Activated CD8-positive, alpha-beta memory T cell treated with anti-CD3 and anti-CD28 coated beads, Interleukin-2, amount 50 U/mL, for 1 hour (primary cell): ENCODE data around the gene MS4A15.
"Not testable (repeated sequence)": the region's sequence is repeated elsewhere in the genome, so short reads cannot be mapped to it uniquely, and the experiment has no call there.

ENCODE experiments used
- DNase-seq: peaks from one replicate; pipeline ENCODE4 v3.0.0-alpha.2; 2020; ENCODE audit errors: extremely low read depth

Gene MS4A15

GRCh38 chr11:60809249-60809648 lies 52.6 kb downstream of the MS4A15 start:
- DNase-seq: no peak

GRCh38 chr11:60809691-60810090 lies 53.0 kb downstream of the MS4A15 start:
- no peak for DNase-seq

GRCh38 chr11:60810151-60810550 lies 53.5 kb downstream of the MS4A15 start:
- no peak for DNase-seq

GRCh38 chr11:60810569-60810968 lies 53.9 kb downstream of the MS4A15 start:
- DNase-seq: no peak

- DNase-seq: no peak
Measured at GRCh38 chr11:60813324-60813723, 56.7 kb downstream of the MS4A15 start.

GRCh38 chr11:60814112-60814511 lies 57.4 kb downstream of the MS4A15 start:
- DNase-seq: no peak

GRCh38 chr11:60816590-60817157 lies 60.0 kb downstream of the MS4A15 start:
- DNase-seq: no peak

- no peak for DNase-seq
Measured at GRCh38 chr11:60818057-60818456, 61.4 kb downstream of the MS4A15 start.

GRCh38 chr11:60821827-60822599 lies 65.3 kb downstream of the MS4A15 start:
- DNase-seq: no peak

- DNase-seq: not testable (repeated sequence)
Measured at GRCh38 chr11:60823745-60824306, 67.2 kb downstream of the MS4A15 start.

GRCh38 chr11:60825118-60825517 lies 68.5 kb downstream of the MS4A15 start:
- DNase-seq: no peak

GRCh38 chr11:60825790-60826189 lies 69.1 kb downstream of the MS4A15 start:
- DNase-seq: no peak
